ENCODE data around the gene FBRSL1.
"Not testable (repeated sequence)": the region's sequence is repeated elsewhere in the genome, so short reads cannot be mapped to it uniquely, and the experiment has no call there.

FBRSL1 gene

DNA sequence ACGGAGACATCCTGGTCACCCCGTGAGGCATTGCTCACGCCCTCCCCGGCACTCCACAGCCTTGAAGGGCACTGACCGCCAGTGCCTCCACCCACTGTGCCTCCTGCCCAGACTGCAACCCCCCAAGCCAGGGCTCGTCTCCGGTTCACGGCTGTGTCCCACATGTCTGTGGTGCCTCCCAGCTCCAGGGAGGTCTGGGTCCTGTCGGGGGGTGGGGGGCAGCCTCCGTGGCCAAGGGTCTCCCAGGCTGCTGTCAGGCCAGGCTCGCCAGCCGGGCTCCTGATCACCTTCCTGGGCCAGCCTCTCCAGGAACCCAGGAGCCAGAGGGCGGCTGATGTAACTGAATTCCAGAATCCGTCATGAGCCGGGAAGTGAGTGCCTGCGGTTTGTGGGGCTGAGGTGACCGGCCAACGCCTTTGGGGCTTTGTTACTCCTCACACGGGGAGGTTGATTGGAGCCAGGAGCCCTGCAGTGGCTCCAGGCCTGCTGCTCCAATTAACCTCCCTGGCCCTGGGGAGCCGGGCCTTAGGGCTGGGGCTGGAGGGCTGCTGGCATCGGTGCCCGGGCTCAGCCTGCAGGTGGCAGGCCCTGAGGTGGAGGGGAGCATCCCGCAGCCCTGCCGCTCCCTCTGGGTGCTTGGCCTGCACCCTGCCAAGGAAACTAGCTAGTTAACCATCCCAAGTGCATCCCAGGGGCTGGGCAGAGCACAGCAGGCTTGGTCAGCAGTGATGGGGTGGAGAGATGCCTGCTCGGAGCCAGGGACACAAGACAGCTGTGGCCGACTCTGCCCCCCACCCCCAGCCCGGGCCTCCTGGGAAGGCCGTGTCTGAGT, 36.4 kb upstream of the FBRSL1 start:
- no peak for DNase-seq (ENCODE audit: low read depth)

DNA sequence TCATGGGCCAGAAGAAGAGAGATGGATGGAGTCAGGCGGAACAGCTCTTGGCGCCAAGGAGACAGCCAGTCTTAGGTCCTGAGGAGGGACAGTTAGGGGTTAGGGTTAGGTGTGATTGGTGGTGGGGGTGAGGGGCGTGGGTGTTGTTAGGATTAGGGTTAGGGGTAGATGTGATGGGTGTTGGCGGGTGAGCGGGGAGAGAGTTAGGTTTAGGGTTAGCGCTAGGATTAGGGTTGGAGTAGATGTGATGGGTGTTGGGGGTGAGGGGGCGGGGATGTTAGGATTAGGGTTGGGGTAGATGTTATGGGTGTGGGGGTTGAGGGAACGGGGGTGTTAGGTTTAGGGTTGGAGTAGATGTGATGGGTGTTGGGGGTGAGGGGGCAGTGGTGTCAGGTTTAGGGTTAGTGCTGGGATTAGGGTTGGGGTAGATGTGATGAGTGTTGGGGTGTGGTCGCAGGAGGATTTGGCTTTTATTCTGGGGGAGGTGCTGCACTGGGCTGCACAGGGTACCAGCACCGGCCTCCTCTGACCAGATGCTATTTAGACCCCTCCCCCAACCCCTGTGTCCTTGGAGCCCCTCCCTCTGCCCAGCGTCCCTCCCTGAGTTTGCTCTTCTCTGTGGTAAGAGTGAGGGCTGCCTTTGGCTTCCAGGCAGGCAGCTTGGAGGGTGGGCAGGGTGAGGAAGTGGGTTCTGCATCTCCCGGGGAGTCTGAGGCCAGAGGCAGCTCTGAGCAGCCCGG, 35.6 kb upstream of the FBRSL1 start:
- no peak for DNase-seq (ENCODE audit: low read depth)

DNA sequence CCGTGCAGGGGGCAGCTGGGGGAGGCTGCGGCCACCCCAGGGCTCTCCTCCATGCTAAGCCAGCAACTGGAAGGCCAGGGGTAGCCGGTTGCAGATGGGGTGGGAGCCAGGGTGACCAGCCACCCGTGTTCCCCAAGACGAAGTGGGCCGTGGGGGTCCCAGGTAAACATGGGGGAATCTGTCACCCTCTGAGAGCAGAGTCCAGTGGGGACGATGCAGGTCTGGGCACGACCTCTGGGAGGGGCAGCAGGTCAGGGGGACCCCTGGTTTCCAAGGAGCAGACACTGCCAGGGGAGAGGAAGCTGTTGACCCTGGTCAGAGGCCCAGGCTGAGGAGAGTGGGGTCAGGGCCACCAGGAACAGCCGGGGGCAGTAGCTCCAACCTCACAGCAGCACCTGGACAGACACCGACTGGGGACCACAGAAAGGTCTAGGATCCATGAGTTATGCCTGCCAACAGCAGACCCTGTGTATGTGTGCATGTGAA, 35.0 kb upstream of the FBRSL1 start:
- DNase-seq (ENCODE audit: low read depth): no peak

- DNase-seq (ENCODE audit: low read depth): no peak
Observed at GRCh38 chr12:132455565-132455964, 34.4 kb upstream of the FBRSL1 start.

- no peak for DNase-seq (ENCODE audit: low read depth)
Observed at GRCh38 chr12:132456186-132456943, 33.6 kb upstream of the FBRSL1 start.

- DNase-seq (ENCODE audit: low read depth): no peak
Observed at GRCh38 chr12:132456944-132457495, 32.9 kb upstream of the FBRSL1 start.

GRCh38 chr12:132458441-132458840, 31.5 kb upstream of the FBRSL1 start:
- no peak for DNase-seq (ENCODE audit: low read depth)

DNA sequence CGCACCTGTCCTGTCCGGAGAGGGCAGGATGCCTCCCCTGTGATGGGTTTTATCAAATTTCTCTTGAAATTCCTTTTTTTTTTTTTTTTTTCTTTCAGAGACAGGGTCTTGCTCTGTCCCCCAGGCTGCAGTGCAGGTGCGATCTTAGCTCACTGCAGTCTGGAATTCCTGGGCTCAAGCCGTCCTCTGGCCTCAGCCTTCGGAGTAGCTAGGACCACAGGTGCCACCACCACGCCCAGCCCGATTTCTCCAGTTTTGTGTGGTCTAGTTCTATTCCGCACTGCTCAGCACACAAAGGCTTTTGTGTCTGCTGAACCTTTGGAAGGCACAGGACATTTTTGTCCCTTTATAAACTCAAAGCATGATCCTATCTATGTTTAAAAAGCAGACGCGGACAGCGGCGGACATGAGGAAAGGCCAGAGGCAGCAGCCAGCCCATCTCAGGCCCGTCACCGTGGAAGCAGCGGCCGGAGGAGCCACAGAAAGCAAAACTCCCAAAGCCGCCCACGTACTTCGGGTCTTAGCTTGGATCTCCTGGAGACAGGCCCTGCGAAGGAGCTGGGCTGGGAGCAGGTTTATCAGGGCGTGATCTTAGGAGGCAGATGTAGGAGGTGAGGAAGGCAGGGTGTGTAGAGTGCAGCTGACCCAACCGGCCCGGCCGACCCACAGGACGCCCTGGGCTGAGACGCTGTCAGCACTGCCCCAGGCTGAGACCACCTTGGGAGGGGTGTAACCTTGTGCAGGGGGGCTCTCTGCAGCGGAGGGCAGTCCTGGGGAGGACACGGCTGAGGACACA, 30.9 kb upstream of the FBRSL1 start:
- no peak for DNase-seq (ENCODE audit: low read depth)

DNA sequence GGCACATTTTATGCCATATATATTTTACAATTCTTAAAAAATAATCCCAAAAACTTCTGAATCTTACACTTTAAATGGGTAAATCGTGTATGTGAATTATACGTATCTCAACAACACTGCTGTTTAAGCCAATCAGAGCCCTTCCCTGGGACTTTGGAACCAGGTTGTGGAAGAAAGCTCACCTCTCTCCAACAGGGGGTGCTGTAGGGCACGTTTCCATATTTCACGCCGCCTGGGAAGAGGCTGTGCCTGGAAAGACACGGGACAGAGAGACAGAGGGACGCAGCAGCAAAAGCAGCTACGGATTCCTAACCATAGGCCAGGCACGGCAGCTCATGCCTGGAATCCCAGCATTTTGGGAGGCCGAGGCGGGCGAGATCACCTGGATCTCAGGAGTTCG, 29.4 kb upstream of the FBRSL1 start:
- no peak for DNase-seq (ENCODE audit: low read depth)

DNA sequence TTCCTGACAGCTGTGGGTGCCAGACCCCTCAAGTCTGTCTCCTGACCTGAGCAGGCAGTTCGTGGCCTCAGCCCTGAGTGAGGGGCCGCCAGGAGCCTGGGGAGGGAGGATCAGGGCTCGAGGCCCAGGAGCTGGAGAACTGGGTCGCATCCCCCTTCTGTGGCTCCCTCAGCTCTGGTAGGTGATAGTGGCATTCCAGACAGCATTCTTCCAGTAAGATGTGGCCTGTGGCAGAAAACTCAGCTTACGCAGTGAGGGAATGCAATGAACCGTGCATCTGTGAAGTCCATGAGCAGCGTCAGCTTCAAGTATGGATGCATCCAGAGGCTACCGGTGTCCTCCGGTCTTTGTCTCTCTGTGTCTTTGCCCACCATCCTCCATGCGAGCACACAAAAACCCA, 28.4 kb upstream of the FBRSL1 start:
- no peak for DNase-seq (ENCODE audit: low read depth)

- DNase-seq (ENCODE audit: low read depth): no peak
Observed at GRCh38 chr12:132462788-132463187, 27.2 kb upstream of the FBRSL1 start.

DNA sequence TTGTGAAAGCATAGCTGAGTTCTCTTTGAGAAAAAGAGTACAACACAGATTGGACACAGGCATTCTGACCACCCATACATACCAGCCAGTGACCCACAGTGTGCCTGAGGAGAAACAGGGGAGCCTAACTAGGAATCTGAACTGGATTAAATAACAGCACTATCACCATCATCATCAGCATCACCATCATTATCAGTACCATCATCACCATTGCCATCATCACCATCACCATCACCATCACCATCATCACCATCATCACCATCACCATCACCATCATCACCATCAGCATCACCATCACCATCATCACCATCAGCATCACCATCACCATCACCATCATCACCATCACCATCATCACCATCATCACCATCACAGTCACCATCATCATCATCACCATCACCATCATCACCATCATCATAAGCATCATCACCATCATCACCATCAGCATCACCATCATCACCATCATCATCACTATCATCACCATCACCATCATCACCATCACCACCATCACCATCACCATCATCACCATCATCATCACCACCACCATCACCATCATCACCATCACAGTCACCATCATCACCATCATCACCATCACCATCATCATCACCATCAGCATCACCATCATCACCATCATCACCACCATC, 26.5 kb upstream of the FBRSL1 start:
- not testable (repeated sequence) for DNase-seq (ENCODE audit: low read depth)

- DNase-seq (ENCODE audit: low read depth): not testable (repeated sequence)
Observed at GRCh38 chr12:132464304-132464703, 25.6 kb upstream of the FBRSL1 start.

GRCh38 chr12:132464820-132465219, 25.1 kb upstream of the FBRSL1 start:
- DNase-seq (ENCODE audit: low read depth): no peak

DNA sequence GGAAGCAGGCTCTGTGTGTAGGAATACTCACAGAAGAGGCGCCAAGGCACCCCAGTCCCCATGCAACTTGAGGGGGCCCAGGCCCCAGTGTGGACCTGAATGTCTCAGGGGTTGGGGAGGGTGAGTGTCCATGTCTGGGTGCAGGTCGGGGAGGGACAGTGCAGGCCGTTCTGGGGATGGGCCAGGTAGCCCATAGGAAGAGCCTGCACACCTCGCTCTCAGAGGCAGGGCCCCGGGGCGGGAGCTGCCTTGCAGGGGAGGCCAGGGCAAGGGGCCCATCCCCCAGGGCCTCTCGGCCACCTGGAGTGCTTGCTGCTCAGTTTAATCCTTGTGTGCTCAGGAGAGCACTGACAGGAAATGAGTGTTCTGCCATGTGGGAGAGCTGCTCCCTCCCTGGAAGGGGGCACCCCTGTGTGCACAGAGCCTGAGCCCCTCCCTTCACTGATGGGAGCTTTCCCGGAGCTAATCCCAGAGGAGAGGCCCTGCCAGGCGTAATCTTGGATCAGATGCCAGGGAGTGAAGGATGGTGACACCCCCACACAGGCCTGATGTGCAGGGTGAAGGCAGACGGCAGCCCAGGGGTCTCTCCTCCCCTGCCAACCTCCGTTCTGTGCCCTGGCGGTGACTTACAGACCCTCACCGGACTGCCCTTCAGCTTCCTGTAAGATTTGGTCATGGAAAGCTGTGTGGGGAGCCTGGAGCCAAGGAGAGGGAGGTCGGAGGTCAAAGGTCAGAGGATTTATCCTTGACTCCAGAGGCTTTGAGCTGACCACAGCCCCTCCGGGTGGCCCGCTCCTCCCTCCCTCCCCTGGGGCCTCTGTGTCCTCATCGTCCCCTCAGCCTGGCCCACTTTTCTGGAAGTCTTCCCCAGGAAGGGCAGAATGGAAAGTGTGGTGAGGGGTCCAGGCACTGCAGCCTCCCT, 24.4 kb upstream of the FBRSL1 start:
- DNase-seq (ENCODE audit: low read depth): no peak

- DNase-seq (ENCODE audit: low read depth): no peak
Observed at GRCh38 chr12:132466241-132467201, 23.4 kb upstream of the FBRSL1 start.

- DNase-seq (ENCODE audit: low read depth): no peak
Observed at GRCh38 chr12:132467511-132467910, 22.4 kb upstream of the FBRSL1 start.

DNA sequence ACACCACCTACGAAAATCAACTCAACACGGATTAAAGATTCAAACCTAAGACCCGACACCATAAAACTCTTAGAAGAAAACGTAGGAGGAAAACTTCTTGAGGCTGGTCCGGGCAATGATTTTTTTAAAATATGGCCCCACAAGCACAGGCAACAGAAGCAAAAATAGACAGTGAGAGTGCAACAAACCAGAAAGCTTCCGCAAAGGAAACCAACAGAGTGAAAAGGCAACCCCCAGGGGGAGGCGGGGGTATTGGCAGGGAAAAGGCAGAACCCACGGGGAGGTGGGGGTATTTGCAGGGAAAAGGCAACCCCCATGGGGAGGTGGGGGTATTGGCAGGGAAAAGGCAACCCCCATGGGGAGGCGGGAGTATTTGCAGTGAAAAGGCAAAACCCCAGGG, 20.5 kb upstream of the FBRSL1 start:
- DNase-seq (ENCODE audit: low read depth): no peak

DNA sequence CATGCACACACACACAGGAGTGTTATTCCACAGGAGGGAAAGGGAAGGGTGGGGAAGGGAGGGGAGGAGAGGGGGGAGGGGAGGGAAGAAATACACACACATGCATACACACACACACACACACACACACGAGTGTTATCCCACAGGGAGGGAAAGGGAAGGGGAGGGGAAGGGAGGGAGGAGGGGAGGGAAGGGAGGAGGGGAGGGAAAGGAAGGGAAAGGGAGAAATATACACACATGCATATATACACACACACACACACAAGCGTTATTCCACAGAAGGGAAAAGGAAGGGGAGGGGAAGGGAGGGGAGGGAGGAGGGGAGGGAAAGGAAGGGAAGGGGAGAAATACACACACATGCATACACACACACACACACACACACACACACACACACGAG, 19.6 kb upstream of the FBRSL1 start:
- no peak for DNase-seq (ENCODE audit: low read depth)
